Measurements from ENCODE around the gene ITIH3. TPM values are rescaled to one million over a fixed set of nuclear protein-coding genes. Genes with fewer than 3 reads are reported as not detected.

ITIH3 gene
- total and polyA plus RNA-seq, 7 donors = 0.18 to 0.77 (median 0.29) TPM; not detected in 2

Other genes with a start within 250 kb of the ITIH3 start
- 10 to 100 TPM; 38.0 to 46.7 (median 39.9) TPM for gene PBRM1, start 108.9 kb upstream of the ITIH3 start, total RNA-seq
- gene PBRM1, start 108.9 kb upstream of the ITIH3 start, polyA plus RNA-seq = 10 to 100 TPM in 2 of 3 donors, 1 to 10 TPM in 1; 7.5 to 21.9 (median 12.1) TPM
- gene GNL3, start 108.8 kb upstream of the ITIH3 start, total RNA-seq = 100 to 1,000 TPM in 1 of 4 donors, 10 to 100 TPM in 3; 47.3 to 109 (median 67.9) TPM
- 100 to 1,000 TPM in 2 of 3 donors, 10 to 100 TPM in 1; 80.6 to 145 (median 135) TPM for gene GNL3, start 108.8 kb upstream of the ITIH3 start, polyA plus RNA-seq
- 10 to 100 TPM; 12.0 to 20.5 (median 19.8) TPM for gene GLT8D1, start 89.0 kb upstream of the ITIH3 start, total RNA-seq
- 10 to 100 TPM; 16.6 to 40.1 (median 22.2) TPM for gene GLT8D1, start 89.0 kb upstream of the ITIH3 start, polyA plus RNA-seq
- gene SPCS1, start 88.7 kb upstream of the ITIH3 start, total RNA-seq = 10 to 100 TPM; 55.7 to 85.6 (median 75.3) TPM
- 100 to 1,000 TPM; 108 to 133 (median 116) TPM for gene SPCS1, start 88.7 kb upstream of the ITIH3 start, polyA plus RNA-seq
- gene NEK4, start 23.9 kb upstream of the ITIH3 start, total RNA-seq = 10 to 100 TPM; 13.8 to 22.1 (median 17.4) TPM
- 10 to 100 TPM in 1 of 3 donors, 1 to 10 TPM in 2; 4.7 to 22.2 (median 5.2) TPM for gene NEK4, start 23.9 kb upstream of the ITIH3 start, polyA plus RNA-seq
- gene ITIH1, start 17.2 kb upstream of the ITIH3 start, total RNA-seq = not detected
- under 1 TPM in 1 of 3 donors, not detected in 2; 0.03 TPM for gene ITIH1, start 17.2 kb upstream of the ITIH3 start, polyA plus RNA-seq
- gene ITIH4, start 35.9 kb downstream of the ITIH3 start, total RNA-seq = 10 to 100 TPM; 13.1 to 90.8 (median 38.8) TPM
- gene ITIH4, start 35.9 kb downstream of the ITIH3 start, polyA plus RNA-seq = 10 to 100 TPM in 1 of 3 donors, 1 to 10 TPM in 2; 1.3 to 29.2 (median 7.4) TPM
- gene MUSTN1, start 40.2 kb downstream of the ITIH3 start, total RNA-seq = 1,000 to 10,000 TPM in 2 of 4 donors, 100 to 1,000 TPM in 2; 138 to 1,165 (median 841) TPM
- gene MUSTN1, start 40.2 kb downstream of the ITIH3 start, polyA plus RNA-seq = 1,000 to 10,000 TPM in 1 of 3 donors, 100 to 1,000 TPM in 1, 10 to 100 TPM in 1; 91.1 to 1,241 (median 578) TPM
- gene STIMATE, start 102.8 kb downstream of the ITIH3 start, total RNA-seq = 10 to 100 TPM in 3 of 4 donors, 1 to 10 TPM in 1; 7.1 to 12.9 (median 11.3) TPM
- gene STIMATE, start 102.8 kb downstream of the ITIH3 start, polyA plus RNA-seq = 10 to 100 TPM in 1 of 3 donors, 1 to 10 TPM in 2; 3.5 to 22.3 (median 5.6) TPM

Data from psoas muscle (tissue), 7 donors.